Thoracic aorta (tissue), 2 donors: ENCODE data around the gene CHST11. TPM values are rescaled to one million over a fixed set of nuclear protein-coding genes. Genes with fewer than 3 reads are reported as not detected.
A peak's percentile ranks its signal among the peaks of the same experiment; 100 is the strongest.
"Not testable (repeated sequence)": the region's sequence is repeated elsewhere in the genome, so short reads cannot be mapped to it uniquely, and the experiment has no call there.

ENCODE experiments used
- ATAC-seq: fragments of 150-250 bp; one replicate; pipeline ENCODE4 v1.8.0; 2017; ENCODE audit warnings: low read depth; ENCODE audit not compliant: insufficient number of reproducible peaks, low FRiP score
- DNase-seq: peaks from one replicate; pipeline ENCODE4 v3.0.0-alpha.2; 2020; ENCODE audit warnings: low spot score
- H3K27ac ChIP-seq, 2 donors: fragments of 200-600 bp; sonication (generic); 1 replicate in 1 of 2; 2 replicates in 1 of 2; pipeline ENCODE4 v1.5.1; 2016; ENCODE audit warnings: mild to moderate bottlenecking in 2 of 2, moderate library complexity in 2 of 2
- H3K27me3 ChIP-seq: fragments of 200-600 bp; sonication (generic); replicated peaks from 2 replicates; pipeline ENCODE4 v1.6.0; 2016; ENCODE audit warnings: mild to moderate bottlenecking; ENCODE audit not compliant: insufficient read depth
- H3K36me3 ChIP-seq: fragments of 200-600 bp; sonication (generic); one replicate; pipeline ENCODE4 v1.5.1; 2016
- H3K4me1 ChIP-seq, 2 donors: fragments of 200-600 bp; sonication (generic); 1 replicate in 1 of 2; 2 replicates in 1 of 2; pipeline versions ENCODE4 v1.5.1 to v1.6.0; 2016; ENCODE audit warnings: low read depth in 2 of 2, mild to moderate bottlenecking in 1 of 2; ENCODE audit not compliant: control insufficient read depth in 1 of 2
- H3K4me3 ChIP-seq: fragments of 200-600 bp; sonication (generic); 2 replicates; pipeline ENCODE4 v1.5.1; 2016; ENCODE audit warnings: mild to moderate bottlenecking
- H3K9me3 ChIP-seq: fragments of 200-600 bp; sonication (generic); 2 replicates; pipeline ENCODE4 v1.5.1; 2016
- CTCF ChIP-seq: fragments of 200-600 bp; sonication (generic); IDR thresholded peaks from one replicate; pipeline ENCODE4 v1.5.1; 2019; ENCODE audit warnings: antibody characterized with exemption
- total RNA-seq, 2 donors: library from RNA; depleted of rRNA; stranded (reverse); fragments of >200 nt; gene quantifications; one replicate each; pipeline versions ENCODE4 v1.1.0 to v1.2.3, GENCODE V29; 2016

CHST11 gene
- total RNA-seq, 2 donors from 2014 or later, result 41.9 to 79.3 TPM

DNA sequence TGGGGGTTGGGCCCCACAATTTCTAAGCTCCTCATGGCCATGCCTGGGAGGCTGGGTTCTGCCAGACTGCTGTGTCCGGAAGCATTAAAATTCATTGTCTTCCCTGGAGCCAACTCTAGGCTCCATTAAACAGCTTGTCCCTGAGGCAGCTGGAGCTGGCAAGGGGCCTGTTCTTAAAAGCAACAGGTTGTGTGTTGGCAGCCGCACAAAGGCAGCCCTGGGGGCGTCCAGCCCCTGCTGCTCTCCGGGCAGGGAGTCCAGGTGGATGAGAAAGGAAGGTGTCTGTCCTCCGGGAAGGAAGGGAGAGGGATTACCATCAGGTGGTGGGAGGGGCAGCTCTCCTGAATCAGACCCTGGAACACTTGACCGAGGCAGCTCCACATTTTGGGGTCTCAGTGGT is 98.9 kb downstream of the CHST11 start:
- Histone ChIP-seq H3K4me3 (no peak overlapping the region), H3K36me3 (no peaks in the 10 kb centered on the region), H3K4me1 (peaks cover 0 to 4% of the 10 kb centered on the region in 2 donors), H3K27ac (no peak overlapping the region), H3K9me3 (no peaks in the 10 kb centered on the region), H3K27me3 (no peaks in the 10 kb centered on the region)
- DNase-seq (no peak), ATAC-seq (no peak)
- no peak for TF ChIP-seq CTCF

- H3K4me3 ChIP-seq, result no peak overlapping the region
- ATAC-seq, result no peak
- TF ChIP-seq CTCF, result no peak
- H3K27me3 ChIP-seq, result no peaks in the 10 kb centered on the region
- DNase-seq, result no peak
- no peaks in the 10 kb centered on the region for H3K36me3 ChIP-seq
- no peaks in the 10 kb centered on the region for H3K9me3 ChIP-seq
- H3K4me1 ChIP-seq, result no peaks in the 10 kb centered on the region
- no peak overlapping the region for H3K27ac ChIP-seq
These were observed 100.9 kb downstream of the CHST11 start for GRCh38 chr12:104557488-104558195.

DNA sequence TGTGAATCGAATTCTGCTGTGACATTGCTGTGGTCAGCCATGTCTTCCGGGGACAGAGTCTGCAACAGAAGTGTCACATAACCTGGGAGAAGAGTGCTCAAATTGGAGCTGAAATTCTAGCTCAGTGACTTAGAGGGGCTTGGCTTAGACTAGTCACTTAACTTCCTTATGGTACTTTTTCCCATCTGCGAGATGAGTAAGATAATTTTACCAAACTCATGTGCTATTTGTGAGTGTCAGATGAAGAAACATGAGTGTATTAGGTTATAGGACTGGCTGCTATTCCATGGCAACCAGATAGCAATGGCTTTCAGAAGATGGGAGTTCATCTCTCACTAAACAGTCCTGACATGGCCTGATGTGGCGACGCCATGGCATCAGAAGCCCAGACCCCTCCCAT is 104.1 kb downstream of the CHST11 start:
- TF ChIP-seq CTCF, result no peak
- DNase-seq, result no peak
- no peak overlapping the region for H3K4me3 ChIP-seq

GRCh38 chr12:104562763-104563162 is 106.0 kb downstream of the CHST11 start:
- H3K4me1 ChIP-seq, result peaks cover 7 to 17% of the 10 kb centered on the region in 2 donors
- no peaks in the 10 kb centered on the region for H3K9me3 ChIP-seq
- no peak overlapping the region for H3K4me3 ChIP-seq
- no peaks in the 10 kb centered on the region for H3K27me3 ChIP-seq
- H3K36me3 ChIP-seq, result no peaks in the 10 kb centered on the region
- ATAC-seq (no peak), DNase-seq (no peak)
- H3K27ac ChIP-seq, result no peak overlapping the region
- no peak for TF ChIP-seq CTCF

More for the DNA sequence above, 104.1 kb downstream of the CHST11 start:
- Histone ChIP-seq H3K27me3 (no peaks in the 10 kb centered on the region), H3K9me3 (no peaks in the 10 kb centered on the region), H3K27ac (no peak overlapping the region), H3K4me1 (peaks cover 5 to 8% of the 10 kb centered on the region in 2 donors), H3K36me3 (no peaks in the 10 kb centered on the region)
- ATAC-seq, result no peak

GRCh38 chr12:104564662-104565061 is 107.9 kb downstream of the CHST11 start:
- ATAC-seq, H3K9me3 ChIP-seq, H3K27me3 ChIP-seq, H3K4me3 ChIP-seq, H3K36me3 ChIP-seq, DNase-seq: not testable (repeated sequence)
- Histone ChIP-seq H3K27ac (peak overlapping the region in 1 of 2 donors; percentile 83), H3K4me1 (peaks cover 15 to 19% of the 10 kb centered on the region in 2 donors)
